HCT116 (cell line): Measurements from ENCODE around the gene KPNA1.

Experiments
- EGR1 ChIP-seq: IDR thresholded peaks from 2 replicates; pipeline ENCODE4 v1.6.1; 2012; ENCODE audit warnings: low read depth
- EZH2phosphoT487 ChIP-seq: fragments of 200-600 bp; IDR thresholded peaks from 2 replicates; pipeline ENCODE4 v1.6.1; 2018; ENCODE audit warnings: antibody characterized with exemption, borderline replicate concordance
- FOSL1 ChIP-seq: IDR thresholded peaks from 2 replicates; pipeline ENCODE4 v1.6.1; 2012; ENCODE audit warnings: low read depth
- POLR2A ChIP-seq: IDR thresholded peaks from 2 replicates; pipeline ENCODE4 v1.7.0; 2011; ENCODE audit warnings: borderline replicate concordance; ENCODE audit not compliant: insufficient read depth, insufficient read length; ENCODE audit errors: extremely low read depth
- POLR2AphosphoS5 ChIP-seq: IDR thresholded peaks from 2 replicates; pipeline ENCODE4 v1.6.1; 2011; ENCODE audit warnings: mild to moderate bottlenecking, low read depth, low read length, moderate library complexity
- RAD21 ChIP-seq: IDR thresholded peaks from 2 replicates; pipeline ENCODE4 v1.6.1; 2012; ENCODE audit warnings: low read depth, mild to moderate bottlenecking
- YY1 ChIP-seq: IDR thresholded peaks from 2 replicates; pipeline ENCODE4 v1.6.1; 2011; ENCODE audit warnings: low read length, low read depth, moderate library complexity, mild to moderate bottlenecking; ENCODE audit not compliant: insufficient replicate concordance; ENCODE audit errors: extremely low read depth

GRCh38 chr3:122374034-122374433, 140.7 kb downstream of the KPNA1 start:
- TF ChIP-seq YY1 = no peak
- TF ChIP-seq RAD21 = no peak
- no peak for TF ChIP-seq POLR2AphosphoS5
- no peak for TF ChIP-seq EGR1
- TF ChIP-seq EZH2phosphoT487 = no peak
- TF ChIP-seq POLR2A = no peak
- TF ChIP-seq FOSL1 = no peak
